Glomerular visceral epithelial cell (primary cell): ENCODE data around the gene NEURL1.

ENCODE experiments used
- DNase-seq: peaks from one replicate; pipeline ENCODE4 v3.0.0-alpha.2; 2016; ENCODE audit errors: extremely low spot score

The NEURL1 gene

GRCh38 chr10:103546401-103546800 is 52.9 kb downstream of the NEURL1 start:
- no peak for DNase-seq

GRCh38 chr10:103547391-103547946 is 54.0 kb downstream of the NEURL1 start:
- no peak for DNase-seq

GRCh38 chr10:103548006-103548405 is 54.5 kb downstream of the NEURL1 start:
- DNase-seq: no peak

GRCh38 chr10:103548581-103549348 is 55.3 kb downstream of the NEURL1 start:
- DNase-seq: no peak

GRCh38 chr10:103549349-103549685 is 55.8 kb downstream of the NEURL1 start:
- no peak for DNase-seq

GRCh38 chr10:103550229-103550628 is 56.7 kb downstream of the NEURL1 start:
- no peak for DNase-seq

GRCh38 chr10:103551619-103552602 is 58.4 kb downstream of the NEURL1 start:
- DNase-seq: no peak

GRCh38 chr10:103552856-103553742 is 59.6 kb downstream of the NEURL1 start:
- no peak for DNase-seq

- DNase-seq: no peak
Observed at GRCh38 chr10:103553743-103554487, 60.4 kb downstream of the NEURL1 start.

- DNase-seq: peak; percentile 27
Observed at GRCh38 chr10:103554488-103555324, 61.2 kb downstream of the NEURL1 start.

GRCh38 chr10:103555325-103555649 is 61.8 kb downstream of the NEURL1 start:
- DNase-seq: no peak

GRCh38 chr10:103555712-103556111 is 62.2 kb downstream of the NEURL1 start:
- no peak for DNase-seq

GRCh38 chr10:103556383-103557007 is 63.0 kb downstream of the NEURL1 start:
- DNase-seq: no peak

- no peak for DNase-seq
Observed at GRCh38 chr10:103557455-103557854, 64.0 kb downstream of the NEURL1 start.

GRCh38 chr10:103558911-103559310 is 65.4 kb downstream of the NEURL1 start:
- DNase-seq: no peak

- DNase-seq: no peak
Observed at GRCh38 chr10:103559776-103560175, 66.3 kb downstream of the NEURL1 start.

GRCh38 chr10:103560886-103561285 is 67.4 kb downstream of the NEURL1 start:
- no peak for DNase-seq

- DNase-seq: no peak
Observed at GRCh38 chr10:103562383-103562782, 68.9 kb downstream of the NEURL1 start.
